Stimulated activated CD4-positive, alpha-beta T cell treated with anti-CD3 and anti-CD28 coated beads, Interleukin-1b, Interleukin-23, amount 100 ng/mL, for 1 hour (primary cell): Measurements from ENCODE around the gene RBSN.
"Not testable (repeated sequence)": the region's sequence is repeated elsewhere in the genome, so short reads cannot be mapped to it uniquely, and the experiment has no call there.

Source experiments
- DNase-seq, 2 donors: peaks; one replicate each; pipeline ENCODE4 v3.0.0-alpha.2; 2020; ENCODE audit warnings: low read depth in 2 of 2

The RBSN gene

DNA sequence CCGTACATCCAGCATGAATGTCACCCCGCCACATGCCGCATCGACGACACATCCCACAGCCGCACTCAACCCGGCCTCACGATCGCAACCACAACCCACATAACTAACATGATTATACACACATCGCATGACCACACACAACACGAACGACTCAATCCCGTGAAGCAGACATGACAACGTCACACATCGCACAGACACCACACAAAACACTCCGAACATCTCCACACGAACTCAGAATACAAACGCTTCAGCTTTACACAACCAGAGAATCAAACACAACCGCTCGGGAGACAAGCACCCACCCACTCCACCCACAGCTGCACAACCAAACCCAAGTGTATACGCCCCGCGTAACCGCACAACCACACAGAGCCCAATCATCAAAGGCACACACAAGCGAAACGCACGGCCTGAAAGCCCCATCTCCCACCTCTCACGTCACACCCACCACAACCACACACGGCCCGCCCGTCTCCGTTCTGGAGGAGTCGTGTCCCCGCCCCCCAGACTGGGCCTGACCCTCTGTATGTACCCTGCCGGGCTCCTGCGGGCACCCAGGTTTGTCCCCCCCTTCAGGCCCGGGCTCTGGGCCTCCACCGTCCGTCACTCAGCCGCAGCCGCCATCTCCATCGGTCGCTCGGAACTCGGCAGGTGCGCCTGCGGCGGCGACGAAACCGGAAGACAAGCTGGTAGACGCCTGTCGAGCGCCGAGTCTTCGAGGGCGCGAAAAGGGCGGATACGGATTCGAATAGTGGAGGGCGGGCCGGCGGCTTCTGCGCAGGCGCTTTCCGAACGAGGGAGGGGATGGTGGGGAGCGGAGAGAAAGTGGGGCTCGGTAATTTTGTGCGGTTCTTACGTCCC is at the start of gene RBSN:
TSS of gene RBSN (minus strand) at position 646 of the 861 bp plus-strand sequence. CDS start 3,028 bp downstream, outside the sequence.
- peak; percentile 78 to 88 for DNase-seq

DNA sequence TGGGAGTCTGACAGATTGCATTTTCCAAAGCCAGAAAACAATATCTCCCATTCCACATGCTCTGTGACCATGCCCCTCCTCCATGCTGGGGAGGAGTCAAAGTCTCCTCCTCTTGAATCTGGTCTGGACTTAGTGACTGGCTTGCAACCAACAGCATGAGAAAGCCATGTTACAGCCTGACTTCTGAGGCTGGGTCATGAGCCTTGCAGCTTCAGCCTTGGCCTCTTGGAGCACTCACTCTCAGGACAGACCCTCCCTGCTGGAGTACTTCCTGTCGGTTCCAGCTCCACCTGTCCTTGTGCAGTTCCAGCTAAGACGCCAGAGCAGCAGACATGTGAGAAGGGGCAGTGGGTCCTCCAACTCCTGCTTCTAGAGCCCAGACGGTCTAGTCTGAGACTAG is 49.7 kb upstream of the RBSN start:
- DNase-seq = no peak

DNA sequence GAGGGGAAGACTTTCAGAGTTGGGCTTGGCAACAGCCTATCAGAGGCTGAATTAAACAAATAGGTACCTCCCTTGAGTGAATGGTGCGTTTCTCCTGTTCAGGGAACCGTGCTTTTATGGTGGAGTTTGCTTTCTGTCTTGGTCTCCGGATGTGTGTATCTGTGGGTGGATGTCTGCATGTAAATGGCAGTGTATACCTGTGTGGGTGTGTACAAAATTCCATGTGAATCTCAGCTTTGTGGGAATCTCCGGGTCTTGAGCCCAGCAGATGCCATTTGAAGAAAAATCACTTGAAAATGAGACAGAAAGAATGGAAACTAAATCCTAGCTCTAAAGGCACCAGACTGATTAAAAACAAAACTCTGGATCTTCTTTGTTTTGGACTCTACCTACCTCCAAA is 37.9 kb upstream of the RBSN start:
- not testable (repeated sequence) for DNase-seq

DNA sequence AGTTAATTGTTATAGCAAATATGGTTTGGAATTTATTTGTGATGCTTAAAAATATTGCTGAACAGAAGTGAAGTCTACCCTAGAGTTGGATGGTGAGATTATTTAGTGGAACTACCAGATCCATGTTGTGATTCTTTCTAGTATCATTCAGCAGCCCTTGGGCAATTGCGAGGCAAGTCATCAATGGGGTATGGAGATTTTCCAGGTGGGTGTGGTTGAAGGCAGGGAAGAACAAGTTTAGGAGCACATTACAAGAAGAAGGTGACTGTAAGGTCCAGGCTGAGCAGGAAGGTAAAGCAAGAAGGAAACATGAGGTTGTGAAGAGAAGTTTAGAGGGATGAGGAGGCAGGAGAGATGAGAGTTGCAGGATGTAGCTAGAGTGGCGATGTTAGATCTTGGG is 36.0 kb upstream of the RBSN start:
- DNase-seq = not testable (repeated sequence)

DNA sequence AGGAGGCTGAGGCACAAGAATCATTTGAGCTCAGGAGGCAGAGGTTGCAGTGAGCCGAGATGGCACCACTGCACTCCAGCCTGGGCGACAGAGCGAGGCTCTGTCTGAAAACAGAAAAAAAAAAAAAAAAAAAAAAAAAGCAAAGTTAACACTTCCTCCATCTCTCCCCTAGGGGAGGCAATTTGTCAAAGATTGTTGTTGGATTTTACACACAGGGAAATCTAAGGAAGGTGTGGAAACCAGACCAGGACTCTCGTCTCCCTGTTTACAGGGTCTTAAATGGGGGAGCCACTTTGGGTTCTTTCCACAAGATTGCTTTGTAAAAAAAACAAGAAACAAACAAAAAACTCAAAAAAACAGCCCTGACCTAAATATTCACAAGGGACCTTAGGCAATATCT is 29.5 kb upstream of the RBSN start:
- DNase-seq = not testable (repeated sequence)

DNA sequence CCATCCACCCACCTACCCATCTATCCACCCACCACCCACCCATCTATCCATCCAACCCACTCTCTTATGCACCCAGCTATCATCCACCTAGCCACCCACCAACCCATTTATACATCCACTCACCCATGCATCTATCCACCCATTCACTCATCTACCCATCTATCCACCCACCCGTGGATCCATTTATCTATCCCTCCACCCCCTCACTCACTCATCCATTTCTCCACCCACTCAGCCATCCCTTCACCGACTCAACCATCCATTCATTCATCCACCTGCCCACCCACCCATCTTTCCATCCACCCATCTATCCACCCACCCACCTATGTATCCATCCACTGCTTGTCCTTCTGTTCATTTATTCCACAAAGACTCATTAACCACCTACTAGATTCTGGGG is 28.0 kb upstream of the RBSN start:
- DNase-seq = not testable (repeated sequence)

DNA sequence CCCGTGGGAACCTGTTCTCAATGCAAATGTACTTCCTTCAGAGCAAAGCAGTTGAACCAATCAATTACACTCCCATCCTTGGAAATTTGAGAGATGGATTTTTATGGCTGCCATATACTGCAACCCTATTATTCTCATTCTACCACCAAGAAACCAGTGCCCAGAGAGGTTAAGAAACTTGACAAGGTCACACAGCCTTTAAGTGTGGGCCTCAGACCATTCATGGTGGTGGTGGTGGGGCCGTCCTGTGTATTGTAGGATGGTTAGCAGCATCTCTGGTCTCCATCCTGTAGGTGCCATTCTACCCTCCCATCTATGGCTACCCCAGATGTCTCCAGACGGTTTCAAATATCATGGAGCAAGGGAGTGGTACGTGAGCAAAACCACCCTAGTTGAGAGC is 23.4 kb upstream of the RBSN start:
- no peak for DNase-seq

DNA sequence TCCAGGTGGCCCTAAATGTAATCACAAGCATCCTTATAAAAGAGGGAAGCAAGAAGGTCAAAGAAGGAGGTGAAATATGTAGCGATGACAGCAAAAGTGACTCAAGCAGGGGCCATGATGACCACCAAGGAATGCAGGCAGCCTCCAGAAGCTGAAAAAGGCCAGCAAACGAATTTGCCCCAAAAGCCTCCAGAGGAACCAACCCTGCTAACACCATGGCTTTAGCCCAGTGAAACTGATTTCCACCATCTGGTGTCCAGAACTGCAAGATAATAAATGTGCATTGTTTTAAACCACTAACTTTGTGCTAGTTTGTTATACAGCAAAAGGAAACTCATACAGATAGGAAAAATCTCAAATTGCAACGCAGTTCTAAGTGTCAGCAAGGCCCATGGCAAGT is 23.0 kb upstream of the RBSN start:
- DNase-seq = no peak

DNA sequence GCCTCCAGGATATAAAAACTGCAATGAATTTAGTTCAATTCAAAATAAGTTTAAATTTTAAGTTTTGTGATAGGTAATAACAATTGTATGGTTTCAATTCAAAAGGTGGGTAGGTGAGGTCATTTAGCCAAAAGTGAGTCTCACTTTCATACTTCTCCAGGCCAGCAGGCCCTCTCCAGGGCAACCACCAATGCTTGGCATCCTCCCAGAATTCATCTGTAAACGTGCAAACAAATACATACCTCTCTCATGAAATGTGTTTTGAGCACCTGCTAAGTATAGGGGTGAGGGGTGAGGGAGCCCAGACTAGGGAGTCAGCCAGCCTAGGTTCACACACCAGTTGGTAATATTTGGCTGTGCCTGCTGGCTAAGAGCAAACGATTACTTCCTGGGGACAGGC is 22.0 kb upstream of the RBSN start:
- no peak for DNase-seq

DNA sequence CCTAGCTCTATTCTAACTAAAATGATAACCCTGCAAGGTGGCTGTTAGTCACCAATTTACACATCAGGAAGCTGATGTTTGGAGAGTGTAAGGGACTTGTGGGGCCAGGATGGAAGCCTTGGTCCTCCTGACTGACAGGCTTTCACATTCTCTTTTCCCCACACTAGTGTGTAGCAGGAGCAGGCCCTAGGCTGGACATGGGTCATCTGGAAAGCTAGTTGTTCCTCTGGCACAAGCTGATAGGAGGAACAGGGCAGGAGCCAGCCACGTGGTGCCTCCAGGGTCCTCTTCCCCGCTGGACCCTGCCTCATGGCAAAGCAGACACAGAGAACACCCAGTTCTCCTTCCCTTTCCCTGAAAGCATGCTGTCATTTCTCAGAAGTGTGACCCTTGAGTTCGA is 18.1 kb upstream of the RBSN start:
- no peak for DNase-seq

DNA sequence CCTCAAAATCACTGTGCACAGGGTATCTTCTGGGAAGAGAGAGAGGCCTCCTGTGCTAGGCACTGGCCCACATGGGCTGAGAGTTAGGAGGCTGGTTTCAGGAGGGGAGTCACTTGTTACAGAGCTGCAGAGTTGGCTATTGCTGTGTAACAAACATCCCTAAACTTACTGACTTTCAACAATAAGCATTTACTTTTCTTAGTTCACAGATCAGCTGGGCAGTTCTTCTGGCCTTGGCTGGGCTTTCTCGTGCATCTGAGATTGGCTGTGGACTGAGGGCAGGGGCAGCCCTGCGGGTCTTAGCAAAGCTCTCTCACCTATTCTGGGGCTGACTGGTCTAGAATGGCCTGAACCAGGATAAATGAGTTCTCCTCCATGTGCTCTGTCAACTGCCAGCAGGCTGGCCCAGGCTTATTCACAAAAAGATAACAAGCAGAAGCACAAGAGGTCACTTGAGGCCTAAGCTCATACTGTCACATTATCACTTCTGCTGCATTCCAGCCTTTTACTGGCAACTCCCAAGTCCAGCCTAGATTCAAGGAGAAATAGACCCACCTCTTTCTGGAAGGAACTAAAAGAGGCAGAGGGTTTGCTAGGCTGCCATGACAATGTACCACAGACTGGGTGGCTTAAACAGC is 17.2 kb upstream of the RBSN start:
- DNase-seq = no peak

DNA sequence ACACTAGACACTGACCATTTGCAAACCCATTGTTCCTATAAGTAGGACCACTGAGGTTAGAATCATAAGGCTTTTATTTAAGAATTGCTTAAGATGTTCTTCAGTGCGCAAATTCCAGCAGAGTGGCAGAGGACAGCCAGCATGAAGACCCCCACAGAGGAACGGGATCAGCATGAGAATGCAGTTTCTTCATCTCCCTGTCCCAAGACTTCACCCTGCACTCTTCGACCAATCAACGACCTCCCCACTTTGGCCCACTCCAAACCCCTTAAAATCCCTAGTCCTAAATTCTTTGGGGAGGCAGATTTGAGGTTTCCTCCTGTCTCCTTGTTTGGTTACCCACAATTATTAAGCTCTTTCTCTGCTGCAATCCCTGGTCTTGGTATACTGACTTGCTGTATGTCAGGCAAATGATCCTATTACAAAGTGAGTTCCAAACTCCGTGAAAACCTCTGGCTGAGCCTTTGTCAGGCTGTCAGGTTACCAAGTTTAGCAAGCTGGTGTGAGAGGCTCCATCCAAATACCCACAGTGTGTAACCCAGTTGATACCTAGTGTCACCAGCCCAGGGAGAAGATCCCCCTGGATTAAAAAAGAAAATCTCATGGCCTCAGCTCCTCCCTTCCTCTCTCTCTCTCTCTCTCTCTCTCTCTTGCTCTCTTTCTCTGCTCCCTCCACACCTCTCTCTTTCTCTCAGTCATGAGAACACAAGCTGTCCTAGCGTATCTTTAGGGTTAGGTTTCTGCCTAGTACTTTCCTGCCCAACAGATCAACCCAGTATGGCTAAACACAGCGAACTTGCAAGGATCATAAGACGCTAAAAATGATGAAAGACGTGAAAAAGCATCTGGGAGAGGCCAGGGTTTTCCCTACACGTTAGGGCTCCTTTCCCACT is 15.8 kb upstream of the RBSN start:
- no peak for DNase-seq

DNA sequence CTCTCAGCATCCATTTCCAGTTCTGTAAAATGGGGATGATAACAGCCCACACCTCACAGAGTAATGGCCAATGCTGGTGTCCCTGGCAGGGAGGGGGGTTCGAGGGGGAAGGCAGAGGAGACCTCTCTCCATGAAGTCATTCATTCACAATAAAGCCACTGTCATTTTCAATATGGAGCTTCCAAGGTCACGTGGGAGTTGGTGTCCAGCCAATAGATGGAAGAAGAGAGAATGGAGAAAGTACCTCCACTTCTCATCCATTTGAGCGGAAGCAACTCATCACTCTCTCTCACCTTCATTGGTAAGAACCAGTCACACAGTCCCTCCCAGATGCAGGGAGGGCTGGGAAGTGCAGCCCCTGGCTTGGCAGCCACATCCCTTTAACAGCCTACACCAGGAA is 14.9 kb upstream of the RBSN start:
- DNase-seq = no peak

DNA sequence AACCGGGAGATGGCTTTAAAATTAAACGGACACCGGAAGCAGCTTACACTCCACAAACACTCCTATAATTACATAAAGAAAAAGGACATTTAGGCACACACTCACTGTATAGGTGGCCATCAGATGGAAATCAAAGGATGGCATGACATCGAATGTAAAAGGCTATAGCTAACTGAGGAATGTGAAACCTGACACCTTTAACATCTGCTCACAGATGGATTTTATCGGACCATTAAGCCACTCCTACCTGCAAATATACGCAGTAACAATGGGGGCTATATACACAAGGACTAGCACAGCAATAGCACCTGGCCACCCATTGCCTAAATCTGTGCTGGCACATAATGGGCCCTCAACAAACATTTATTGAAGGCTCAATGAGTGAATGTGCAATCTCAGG is 14.5 kb upstream of the RBSN start:
- DNase-seq = no peak

DNA sequence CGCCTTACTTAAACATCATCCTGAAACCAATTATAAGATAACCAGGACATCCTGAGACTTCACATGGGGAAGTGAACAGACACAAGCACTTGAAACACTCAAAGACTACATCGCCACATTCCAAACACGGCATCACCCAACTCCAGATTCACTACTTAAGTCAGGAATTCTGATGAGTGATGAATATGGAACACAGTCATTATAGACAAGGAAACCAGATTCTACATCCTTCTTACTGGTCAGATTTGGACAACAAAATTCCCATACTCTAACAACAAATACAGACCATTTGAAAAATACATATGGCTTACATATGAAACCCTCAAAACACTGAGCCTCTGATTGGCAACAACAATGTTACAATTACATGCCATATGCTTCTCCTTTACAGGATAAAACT is 13.1 kb upstream of the RBSN start:
- DNase-seq = no peak

DNA sequence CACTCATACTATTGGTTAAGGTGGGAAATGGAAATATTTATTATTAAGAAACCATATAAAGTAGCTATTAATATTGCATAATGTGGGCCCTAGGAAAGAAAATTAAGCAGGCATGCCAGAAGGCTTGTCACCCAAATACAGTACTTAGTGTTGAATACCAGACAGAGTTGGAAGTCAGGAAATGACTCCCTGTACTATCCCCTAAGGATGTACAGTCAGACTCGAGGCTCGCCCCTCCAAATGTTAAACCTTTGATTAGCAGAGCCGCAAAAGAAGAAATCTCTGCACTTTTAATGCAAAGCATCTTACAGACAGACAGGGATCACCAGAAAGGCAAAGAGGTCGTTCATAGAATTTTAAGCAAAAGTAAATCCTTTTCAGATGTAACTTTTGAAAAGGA is 11.3 kb upstream of the RBSN start:
- no peak for DNase-seq

DNA sequence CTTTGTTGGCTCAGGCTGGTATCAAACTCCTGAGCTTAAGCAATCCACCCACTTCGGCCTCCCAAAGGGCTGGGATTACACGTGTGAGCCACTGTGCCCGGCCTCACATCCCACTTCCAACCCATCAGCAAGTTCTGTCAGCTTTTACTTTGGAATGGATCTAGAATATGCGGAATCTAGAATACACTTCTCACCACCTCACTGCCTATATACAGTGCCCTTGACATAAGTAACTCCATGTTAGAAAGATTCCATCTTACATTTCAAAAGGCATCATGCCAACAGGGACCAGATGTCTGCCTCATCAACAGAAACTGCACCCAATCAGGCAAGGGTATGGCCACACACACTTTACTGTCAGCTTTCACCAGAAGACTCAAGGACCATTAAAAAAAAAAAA is 9.9 kb upstream of the RBSN start:
- DNase-seq = no peak

DNA sequence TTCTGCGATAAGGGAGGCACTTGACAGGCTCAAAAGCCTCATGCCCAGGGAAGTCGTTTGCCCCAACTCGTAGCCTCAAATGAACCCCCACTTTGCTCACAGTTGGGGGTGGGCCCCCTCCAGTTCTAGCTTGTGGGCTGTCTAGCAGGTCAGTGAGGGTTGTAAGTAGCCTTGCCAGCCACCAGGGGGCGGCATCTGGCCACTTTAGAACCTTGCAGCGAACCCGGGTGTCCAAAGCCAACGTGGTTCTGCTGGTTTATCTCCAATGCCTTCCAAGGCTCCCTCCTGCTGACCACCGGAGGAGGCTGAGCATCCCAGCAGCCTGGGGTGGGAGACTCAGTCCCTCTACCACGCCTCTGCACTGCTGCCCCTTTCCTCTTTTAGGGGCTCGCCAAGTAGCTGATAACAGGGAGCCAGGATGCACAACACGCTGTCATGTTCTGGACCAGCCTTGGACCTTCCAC is 9.2 kb upstream of the RBSN start:
- peak; percentile 48 to 56 for DNase-seq

DNA sequence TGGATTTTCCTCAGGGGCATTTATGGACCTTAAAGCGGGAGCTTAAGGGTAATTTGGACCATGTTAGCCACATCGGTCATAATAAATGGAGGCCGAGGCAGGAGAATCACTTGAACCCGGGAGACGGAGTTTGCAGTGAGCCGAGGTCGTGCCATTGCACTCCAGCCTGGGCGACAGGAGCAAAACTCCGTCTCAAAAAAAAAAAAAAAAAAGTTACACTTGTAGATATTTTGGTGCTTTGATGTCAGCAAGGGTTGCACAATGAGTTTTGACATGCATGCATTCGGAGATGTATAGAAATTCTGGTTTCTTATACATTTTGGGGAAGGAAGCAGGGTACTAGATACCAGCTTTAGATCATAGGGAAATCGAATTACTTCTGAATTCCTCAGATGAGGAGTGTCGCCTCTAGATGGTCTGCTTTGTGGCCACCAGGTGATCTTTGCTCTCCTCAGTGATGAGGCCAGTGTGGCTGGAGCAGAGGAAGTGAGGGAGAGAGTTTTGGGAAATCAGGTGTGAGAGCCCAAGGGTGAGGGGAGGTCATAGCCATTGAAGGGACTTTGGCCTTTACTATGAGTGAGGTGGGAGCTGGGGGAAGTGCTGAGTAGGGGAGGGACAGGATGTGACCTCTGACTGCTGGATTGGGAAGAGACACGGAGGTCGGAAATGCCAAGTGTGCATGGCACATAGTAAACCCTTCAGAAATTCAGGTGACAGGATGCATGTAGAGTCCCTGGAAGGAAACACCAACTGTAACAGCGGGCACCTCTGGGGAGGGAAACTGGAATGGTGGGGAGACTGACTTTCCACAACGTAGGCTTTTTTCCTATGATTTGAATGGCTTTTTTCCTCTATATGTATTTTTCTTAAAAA is 8.4 kb upstream of the RBSN start:
- DNase-seq = no peak

DNA sequence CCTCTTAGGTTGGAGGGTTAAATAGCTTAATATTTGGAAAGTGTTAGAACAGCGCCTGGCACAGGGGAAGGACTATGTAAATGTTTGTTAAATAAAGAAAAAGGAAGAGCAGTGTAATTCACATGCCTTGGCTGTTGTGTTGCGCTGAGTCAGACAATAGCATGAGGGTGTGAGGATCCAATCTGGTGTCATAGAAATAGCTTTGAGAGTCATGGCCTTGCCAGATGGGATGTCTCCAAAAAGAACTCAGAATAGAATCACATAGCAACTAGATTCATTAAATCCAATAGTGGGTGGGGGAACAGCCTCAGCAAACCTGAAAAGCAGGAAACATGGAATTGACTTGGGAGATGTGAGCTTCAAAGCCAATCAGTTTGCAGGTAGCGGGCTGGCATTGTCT is 3.9 kb upstream of the RBSN start:
- DNase-seq = no peak

DNA sequence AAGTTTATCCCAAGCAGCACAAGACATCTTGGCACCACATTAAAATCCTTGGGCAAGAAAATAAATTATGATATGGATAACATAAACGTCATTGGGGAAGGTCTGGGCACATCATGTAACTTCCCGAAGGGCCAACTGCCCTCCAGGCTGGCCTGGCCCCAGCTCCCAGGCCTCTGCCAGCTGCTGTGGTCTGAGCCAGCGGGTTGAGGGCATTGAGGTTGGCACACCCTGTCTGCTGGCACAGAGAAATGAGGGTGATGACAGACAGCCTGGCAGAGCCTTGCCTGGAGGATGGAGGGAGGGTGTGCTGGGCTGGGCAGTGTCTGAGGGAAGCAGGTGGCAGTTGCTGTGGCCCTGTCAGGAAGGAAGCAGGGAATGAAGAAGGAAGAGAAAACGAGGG is 3.3 kb upstream of the RBSN start:
- DNase-seq = no peak
